ENCODE data around the gene AMT.

GRCh38 chr3:49428752-49429080 is 6.4 kb upstream of the AMT start:
- TF ChIP-seq CTCF (IDR thresholded peaks at IDR 0.05) (no peak), POLR2A (IDR thresholded peaks at IDR 0.05) (no peak)

Data from lower leg skin (tissue), 3 donors.